GM10266 (cell line): ENCODE results near the gene FGF14.

Source experiments
- DNase-seq: peaks from one replicate; pipeline ENCODE4 v3.0.0; 2012; ENCODE audit errors: extremely low spot score
- TF ChIP-seq, protein P1 (sequence below): IDR thresholded peaks from 2 replicates; pipeline ENCODE4 v1.5.1; 2012; ENCODE audit warnings: mild to moderate bottlenecking, low read depth; ENCODE audit not compliant: control insufficient read depth, insufficient read depth; ENCODE audit errors: missing control alignments

FGF14 gene

DNA sequence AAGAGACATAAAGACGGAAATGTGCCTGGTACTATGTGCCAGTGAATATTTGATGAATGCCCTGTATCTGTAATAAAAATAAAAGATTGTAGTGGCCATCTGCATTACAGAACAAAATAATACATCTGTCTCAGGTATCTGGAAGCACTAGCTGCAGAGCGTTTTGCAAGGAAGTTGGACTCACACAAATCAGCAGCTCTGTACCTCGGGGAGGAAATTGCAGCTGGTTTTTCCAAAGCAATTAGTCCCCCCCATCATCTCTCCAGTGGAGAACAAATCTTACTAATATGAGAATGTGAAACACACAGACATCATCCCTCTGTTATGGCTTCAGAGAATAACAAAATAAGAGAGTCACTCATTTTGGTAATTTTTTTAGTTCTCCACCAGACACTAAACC, 704.1 kb downstream of the FGF14 start:
- TF ChIP-seq, protein P1, sequence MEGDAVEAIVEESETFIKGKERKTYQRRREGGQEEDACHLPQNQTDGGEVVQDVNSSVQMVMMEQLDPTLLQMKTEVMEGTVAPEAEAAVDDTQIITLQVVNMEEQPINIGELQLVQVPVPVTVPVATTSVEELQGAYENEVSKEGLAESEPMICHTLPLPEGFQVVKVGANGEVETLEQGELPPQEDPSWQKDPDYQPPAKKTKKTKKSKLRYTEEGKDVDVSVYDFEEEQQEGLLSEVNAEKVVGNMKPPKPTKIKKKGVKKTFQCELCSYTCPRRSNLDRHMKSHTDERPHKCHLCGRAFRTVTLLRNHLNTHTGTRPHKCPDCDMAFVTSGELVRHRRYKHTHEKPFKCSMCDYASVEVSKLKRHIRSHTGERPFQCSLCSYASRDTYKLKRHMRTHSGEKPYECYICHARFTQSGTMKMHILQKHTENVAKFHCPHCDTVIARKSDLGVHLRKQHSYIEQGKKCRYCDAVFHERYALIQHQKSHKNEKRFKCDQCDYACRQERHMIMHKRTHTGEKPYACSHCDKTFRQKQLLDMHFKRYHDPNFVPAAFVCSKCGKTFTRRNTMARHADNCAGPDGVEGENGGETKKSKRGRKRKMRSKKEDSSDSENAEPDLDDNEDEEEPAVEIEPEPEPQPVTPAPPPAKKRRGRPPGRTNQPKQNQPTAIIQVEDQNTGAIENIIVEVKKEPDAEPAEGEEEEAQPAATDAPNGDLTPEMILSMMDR, result no peak
- DNase-seq, result no peak

- DNase-seq, result no peak
- TF ChIP-seq, protein P1, result no peak
Observed at GRCh38 chr13:101695870-101696516, 705.9 kb downstream of the FGF14 start.

DNA sequence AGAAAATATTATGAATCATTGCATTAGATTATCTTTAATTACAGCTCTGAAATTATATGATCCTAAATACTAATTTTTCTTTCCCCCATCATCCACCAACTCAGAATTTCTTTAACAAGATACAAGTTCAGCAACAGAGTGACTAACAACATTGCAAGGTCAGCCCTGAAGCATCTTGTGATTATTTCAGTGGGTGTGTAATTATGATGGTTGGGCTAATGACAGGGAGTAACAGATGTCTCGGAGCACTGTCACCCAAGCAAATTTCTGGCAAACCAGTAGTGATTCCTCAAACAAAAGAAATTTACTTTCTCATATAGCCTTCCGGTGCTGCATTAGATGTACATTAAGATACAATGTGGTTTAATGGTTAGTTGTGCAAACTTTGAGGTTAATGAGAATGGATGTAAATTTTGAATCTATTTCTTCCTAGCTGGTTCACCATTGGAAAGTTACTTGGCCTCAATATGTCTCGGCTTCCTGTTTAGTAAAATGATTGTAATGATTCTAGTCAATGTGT, 710.4 kb downstream of the FGF14 start:
- TF ChIP-seq, protein P1, result no peak

GRCh38 chr13:101690871-101691270, 711.0 kb downstream of the FGF14 start:
- TF ChIP-seq, protein P1, result no peak
- DNase-seq, result no peak

More for the DNA sequence above, 710.4 kb downstream of the FGF14 start:
- DNase-seq, result no peak

DNA sequence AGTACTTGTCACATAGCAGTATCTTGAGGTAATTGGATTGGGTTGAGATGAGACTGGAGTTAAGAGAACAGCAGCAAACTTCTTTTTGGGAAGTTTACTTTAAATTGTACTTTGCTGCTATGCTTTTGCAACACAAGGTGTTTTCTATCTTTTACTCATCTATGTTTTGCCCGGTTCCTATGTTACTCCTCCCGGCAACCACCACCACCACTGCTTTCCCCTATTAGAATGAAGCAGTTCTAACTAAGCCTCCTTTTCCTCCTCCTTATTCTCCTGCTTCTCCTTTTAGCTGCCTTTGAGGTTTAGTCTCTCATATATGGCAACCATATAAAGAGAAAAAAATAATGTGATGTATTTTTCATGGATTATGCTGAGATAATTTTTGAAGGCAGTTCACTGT, 715.8 kb downstream of the FGF14 start:
- no peak for DNase-seq
- TF ChIP-seq, protein P1, result no peak

DNA sequence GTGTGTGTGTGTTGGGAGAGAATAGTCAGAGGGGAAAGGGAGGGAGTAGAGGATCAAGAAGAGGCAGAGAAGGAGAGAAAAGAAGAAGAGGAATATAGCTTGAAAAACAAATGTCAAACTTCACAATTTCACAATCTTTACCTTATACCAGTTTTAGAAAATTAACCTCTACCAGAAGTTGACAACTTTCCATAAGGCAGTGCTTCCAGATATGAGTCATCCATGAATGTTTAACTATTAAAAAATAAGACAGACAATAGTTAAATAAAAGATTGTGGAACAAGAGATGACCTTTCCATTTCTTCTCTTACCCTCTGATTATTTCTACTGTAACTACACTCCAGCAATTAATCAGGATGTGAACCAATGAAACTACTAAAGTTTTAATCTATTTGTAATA, 720.0 kb downstream of the FGF14 start:
- TF ChIP-seq, protein P1, result no peak
- DNase-seq, result no peak

- DNase-seq, result no peak
- TF ChIP-seq, protein P1, result no peak
Observed at GRCh38 chr13:101673360-101674105, 728.3 kb downstream of the FGF14 start.
